Activated naive CD4-positive, alpha-beta T cell treated with Interleukin-2 at 50 U/mL for 16 hours (primary cell): Measurements from ENCODE around the gene METTL21A.
"Not testable (repeated sequence)": the region's sequence is repeated elsewhere in the genome, so short reads cannot be mapped to it uniquely, and the experiment has no call there.

Experiments
- DNase-seq: peaks from one replicate; pipeline ENCODE4 v3.0.0-alpha.2; 2020

METTL21A gene

DNA sequence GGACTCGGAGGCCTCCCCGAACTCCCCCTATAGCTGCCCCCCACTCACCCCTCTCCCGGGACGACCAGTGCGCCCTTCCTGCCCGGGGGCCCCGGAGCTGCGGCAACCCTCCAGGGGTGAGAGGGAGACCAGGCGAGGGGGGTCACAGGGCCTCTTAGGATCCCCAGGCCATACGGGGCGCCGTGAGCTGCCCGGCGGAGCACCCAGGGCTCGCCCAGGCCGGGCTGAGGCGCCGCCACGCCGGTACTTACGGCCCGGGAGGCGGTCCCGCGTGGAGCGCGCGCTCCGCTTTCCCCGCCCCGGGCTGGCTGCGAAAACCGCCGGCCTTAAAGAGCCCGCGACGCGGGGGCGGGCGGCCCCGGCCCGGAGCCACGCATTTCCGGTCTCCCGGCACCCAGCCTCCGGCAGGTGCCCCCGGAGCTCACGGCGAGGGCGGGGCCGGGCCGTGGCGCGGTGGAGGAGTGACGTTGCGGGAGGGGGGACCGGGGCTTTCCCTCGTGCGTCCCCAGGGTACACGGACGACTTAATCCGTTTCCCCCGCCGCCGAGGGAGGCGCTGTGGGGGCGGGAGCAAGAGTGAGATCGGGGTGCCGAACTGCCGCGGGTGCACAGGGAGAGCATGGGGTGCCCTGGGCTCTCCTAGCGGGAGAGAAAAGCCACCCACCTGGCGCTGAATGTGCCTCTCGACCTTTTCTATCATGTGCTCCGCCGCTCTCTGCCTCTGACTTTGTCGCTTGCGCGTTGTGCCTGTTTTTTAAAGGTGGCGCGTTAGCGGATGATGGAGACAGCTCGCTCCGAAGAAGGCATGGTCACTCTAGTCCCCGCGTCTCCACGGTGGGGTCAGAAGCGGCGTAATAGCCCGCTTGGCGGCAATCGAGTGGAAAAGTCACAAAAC is at the start of gene METTL21A:
Gene METTL21A, minus strand, starts transcription at position 381 of the 894 bp plus-strand sequence. CDS start 1,019 bp downstream, outside the sequence.
- peak; percentile 95 for DNase-seq

- no peak for DNase-seq
Measured at GRCh38 chr2:207674826-207675225, 49.6 kb upstream of the METTL21A start.

DNA sequence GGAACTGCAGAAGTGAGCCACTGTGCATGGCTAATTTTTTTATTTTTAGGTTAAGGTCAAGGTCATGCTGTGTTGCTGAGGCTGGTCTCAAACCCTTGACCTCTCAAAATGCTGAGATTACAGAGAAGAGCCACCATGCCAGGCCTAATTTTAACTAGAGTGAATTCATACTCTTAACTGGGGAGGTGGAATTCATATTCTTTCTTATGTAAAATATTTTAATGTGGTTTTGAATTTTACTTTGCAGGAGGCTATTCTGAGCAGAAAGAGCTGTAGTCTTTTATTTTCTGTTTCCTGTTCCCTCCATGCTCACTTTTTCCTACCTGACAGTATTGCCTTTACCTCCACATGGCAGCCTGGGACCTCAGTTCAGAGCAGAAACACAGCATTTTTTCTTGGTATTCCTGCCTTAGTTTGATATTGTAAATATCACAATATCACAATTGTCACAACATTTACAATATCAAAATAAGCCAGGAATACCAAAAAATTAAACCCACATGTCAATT is 49.1 kb upstream of the METTL21A start:
- no peak for DNase-seq

DNA sequence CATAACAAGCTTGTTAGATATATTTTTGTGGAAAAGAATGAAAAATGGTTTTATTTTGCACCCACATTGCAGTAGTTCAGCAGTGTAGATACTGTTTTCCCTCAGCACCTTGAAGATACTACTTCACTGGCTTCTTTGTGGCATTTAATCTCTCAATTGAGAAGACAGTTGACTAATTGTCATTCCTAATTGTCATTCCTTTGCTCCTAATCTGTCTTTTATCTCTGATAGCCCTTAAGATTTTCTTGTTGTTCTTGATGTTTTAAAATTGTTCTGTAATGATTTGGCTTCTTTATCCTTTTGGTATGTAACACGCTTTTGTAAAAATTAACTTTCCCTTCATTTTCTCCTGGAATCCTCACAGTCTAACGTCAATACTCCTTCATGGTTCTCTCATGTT is 48.2 kb upstream of the METTL21A start:
- no peak for DNase-seq

DNA sequence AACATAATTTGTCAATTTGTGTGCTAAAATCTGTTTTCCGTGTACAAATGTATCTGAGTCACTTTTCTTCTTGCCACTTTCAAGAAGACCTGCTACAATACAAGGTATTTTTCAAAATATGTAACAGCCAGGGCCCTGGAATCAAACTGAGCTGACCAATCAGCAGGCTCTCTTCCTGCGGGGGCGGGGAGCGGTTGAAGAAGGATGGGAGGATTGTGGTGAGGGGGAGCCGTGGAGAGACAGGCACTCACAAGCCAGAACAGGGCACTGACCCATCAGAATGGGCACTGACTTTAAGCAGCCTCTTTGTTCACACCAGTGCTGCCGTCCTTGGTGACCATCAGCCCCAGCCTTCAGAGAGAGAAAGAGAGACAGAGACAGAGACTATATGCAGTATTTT is 45.7 kb upstream of the METTL21A start:
- no peak for DNase-seq

GRCh38 chr2:207663870-207664545 is 38.8 kb upstream of the METTL21A start:
- DNase-seq = no peak

- DNase-seq = no peak
Measured at GRCh38 chr2:207662203-207662602, 37.0 kb upstream of the METTL21A start.

DNA sequence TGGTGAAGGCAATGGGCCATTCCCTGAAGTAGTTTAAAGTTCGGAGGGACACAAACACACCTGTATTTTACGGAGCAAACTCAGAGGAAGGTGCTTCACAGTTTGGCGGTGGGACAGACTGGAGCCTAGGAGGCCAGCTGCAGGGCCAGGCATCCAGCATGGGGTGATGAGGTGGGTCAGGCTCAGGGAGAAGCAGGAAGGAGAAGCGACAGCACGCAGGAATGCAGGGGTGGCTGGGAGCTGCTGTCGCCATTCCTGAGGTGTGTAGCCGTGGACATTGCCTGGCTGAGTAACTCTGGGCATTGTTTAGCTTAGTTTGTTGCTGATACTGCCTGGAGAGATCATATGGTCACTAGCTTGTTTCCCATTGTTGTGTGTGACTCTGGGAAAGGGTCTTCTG is 35.8 kb upstream of the METTL21A start:
- no peak for DNase-seq

DNA sequence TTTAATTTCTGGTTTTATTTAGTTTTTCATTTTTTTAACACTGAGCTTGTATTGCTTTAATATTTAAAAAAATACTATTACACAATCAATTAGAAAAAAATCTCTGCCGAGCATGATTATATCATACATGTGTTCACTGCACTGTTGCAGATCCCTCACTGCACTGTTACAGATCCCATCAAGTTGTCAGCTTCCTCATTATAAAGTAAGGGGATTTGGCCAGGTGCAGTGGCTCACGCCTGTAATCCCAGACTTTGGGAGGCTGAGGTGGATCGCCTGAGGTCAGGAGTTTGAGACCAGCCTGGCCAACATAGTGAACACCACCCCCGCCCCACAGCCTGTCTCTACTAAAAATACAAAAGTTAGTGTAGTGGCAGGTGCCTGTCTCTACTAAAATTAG is 33.0 kb upstream of the METTL21A start:
- no peak for DNase-seq

DNA sequence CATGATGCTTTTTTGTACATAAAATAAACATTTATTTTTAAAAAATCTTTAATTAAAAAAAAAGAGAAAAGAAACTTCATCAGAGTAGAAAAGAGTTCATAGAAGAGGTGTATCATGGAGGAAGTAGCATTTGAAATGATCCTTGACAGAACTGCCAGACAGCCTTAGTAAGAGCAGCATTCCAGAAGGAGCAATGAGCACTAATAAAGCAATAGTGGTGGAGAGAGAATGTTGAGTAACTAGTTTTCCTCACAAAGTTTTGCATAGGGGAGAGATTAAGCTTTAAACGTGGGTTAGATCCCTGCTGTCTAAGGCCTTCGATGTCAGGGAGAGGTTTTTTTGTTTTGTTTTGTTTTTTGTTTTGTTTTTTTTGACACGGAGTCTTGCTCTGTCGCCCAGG is 29.8 kb upstream of the METTL21A start:
- no peak for DNase-seq

- DNase-seq = not testable (repeated sequence)
Measured at GRCh38 chr2:207646582-207646981, 21.4 kb upstream of the METTL21A start.

DNA sequence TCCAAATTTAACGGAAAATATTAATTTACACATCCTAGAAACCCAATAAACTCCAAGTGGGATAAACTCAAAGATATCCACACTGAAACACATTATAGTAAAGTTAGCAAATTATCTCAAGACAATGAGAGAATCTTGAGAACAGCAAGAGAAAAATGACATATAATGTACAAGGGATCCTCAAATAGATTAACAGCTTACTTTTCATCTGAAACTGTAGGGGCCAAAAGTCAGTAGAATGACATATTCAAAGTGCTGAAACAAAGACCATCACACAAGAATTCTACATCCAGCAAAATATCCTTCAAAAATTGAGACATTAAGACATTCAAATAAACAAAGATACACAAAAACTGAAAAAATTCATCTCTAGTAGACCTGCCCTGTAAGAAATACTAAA is 18.7 kb upstream of the METTL21A start:
- no peak for DNase-seq

DNA sequence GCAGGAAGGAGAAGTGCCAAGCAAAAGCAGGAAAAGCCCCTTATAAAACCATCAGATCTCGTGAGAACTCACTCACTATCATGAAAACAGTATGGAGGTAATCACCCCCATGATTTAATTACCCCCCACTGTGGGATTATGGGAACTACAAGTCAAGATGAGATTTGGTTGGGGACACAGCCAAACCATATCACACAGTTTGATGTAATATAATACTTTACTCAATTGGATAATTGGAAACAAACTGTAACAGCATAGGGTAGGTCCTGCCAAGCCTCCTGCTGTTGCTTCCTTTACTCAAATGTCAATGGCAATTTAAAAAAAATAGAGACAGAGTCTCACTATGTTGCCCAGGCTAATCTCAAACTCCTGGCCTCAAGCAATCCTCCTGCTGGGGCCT is 15.5 kb upstream of the METTL21A start:
- DNase-seq = no peak

DNA sequence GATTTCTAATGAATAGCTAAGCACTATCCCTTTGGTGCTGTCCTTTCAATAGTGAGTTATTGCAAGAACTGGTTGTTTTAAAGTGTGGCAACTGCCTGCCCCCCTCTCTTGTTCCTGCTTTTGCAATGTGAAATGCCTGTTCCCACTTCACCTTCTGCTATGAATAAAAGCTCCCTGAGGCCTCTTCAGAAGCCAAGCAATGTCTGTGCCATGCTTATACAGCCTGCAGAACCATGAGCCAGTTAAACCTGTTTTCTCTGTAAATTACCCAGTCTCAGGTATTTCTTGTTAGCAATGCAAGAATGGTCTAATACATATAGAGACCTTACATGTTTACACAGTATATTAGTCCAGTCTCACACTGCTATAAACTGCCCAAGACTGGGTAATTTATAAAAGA is 15.0 kb upstream of the METTL21A start:
- no peak for DNase-seq

- DNase-seq = not testable (repeated sequence)
Measured at GRCh38 chr2:207639288-207639687, 14.1 kb upstream of the METTL21A start.

GRCh38 chr2:207635468-207636200 is 10.4 kb upstream of the METTL21A start:
- DNase-seq = no peak

DNA sequence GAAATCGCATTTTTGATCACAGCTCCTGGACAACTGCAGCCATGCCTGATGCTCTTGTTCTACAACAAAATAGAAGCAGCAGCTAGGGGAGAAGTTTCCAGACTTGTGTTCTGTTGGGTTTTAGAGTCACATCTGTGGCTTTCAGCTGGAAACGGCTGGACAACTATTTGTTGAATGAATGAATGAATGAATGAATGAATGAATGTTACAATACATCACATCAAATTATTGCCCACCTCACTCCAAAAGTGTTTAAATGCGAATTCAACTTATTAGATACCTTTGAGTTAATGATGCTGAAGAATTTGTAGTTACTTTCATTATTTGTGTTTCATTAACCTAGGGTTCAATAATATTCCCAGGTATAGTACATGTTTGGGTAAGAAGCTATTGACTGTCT is 8.5 kb upstream of the METTL21A start:
- no peak for DNase-seq

DNA sequence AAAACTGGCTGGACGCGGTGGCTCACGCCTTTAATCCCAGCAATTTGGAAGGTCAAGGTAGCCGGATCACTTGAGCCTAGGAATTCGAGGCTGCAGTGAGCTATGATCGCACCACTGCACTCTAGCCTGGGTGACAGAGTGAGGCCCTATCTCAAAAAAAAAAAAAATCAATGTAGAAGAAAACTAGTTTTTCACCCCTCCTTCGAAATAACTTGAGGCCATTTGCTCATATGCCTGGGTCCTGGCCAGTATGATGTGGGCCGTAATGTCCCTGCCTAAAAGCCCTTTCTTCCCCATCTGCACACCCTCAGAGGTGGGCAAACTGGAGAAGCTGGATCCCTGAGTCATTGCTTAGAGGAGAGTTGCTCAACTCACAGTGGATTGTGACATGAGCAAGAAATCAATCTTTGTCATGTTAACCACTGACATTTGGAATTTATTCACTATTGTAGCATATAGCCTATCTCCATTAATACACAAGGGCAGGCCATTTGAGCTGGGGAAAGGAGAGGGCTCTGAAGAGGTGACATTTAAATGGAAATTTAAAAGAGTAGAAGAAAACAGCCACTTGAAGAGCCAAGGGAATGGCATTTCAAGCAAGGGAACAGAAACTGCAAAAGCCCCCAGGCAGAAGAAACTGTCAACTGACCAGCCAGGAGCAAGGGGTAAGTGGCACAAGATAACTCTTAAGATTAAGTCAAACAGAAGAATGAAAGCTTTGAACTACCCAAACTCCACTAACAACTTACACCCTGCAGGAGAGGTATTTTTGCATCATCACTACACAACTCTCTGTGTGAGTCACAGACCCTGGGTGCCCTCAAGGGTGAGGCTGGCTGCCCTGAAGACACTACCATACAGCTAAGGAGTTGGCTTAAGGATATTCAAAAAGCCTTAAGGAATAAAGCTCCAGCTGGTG is 7.6 kb upstream of the METTL21A start:
- no peak for DNase-seq

DNA sequence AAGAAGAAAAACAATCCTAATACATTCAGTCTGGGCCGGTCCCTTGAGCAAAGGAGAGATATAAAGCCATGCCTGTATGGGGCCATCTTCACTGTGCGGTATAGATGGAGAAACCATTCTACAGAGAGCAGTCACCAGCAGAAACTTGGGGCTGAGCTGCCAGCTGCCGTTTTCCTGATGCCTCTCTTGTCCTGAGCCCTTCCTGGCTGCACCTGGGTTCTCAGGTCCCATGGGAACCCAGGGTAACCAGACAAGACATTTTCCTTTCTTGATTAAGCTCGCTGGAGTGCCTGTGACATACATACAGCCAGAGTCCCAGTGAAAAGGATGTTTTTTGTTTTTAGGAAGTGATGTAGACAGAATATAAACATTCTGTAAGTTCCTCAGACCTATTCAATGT is 5.3 kb upstream of the METTL21A start:
- no peak for DNase-seq

DNA sequence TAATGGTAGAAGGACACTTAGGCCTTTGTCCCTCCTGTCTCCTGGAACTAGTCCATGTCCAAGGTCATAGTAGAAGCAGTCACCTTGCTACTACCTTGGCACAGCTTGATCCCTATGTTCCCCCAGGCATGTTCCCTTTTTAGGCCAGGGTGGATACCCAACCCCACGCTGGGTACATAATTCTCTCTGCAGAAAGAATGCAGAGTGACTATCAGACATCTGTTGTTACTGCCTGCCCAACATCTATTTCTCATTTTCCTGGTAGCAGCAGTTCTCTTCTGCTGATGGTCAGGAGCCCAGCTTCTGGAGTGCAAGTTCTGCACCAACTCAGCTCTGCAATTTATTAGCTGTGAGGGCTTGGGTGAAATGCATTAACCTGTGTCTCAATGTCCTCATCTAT is 4.4 kb upstream of the METTL21A start:
- DNase-seq = no peak

- DNase-seq = peak; percentile 64
Measured at GRCh38 chr2:207624185-207625013, 795 bp downstream of the METTL21A start.
